Measurements from ENCODE around the gene PARP11.

The PARP11 gene

GRCh38 chr12:3761116-3761735 lies 112.0 kb downstream of the PARP11 start:
- DNase-seq = no peak

- peak; percentile 12 for DNase-seq
Observed at GRCh38 chr12:3759878-3760277, 113.3 kb downstream of the PARP11 start.
